Measurements from ENCODE around the gene RHO. TPM values are rescaled to one million over a fixed set of nuclear protein-coding genes. Genes with fewer than 3 reads are reported as not detected.

The RHO gene
- total RNA-seq, 1 donor, result not detected

- no peak for DNase-seq (ENCODE audit: low read depth)
- H3K4me3 ChIP-seq (ENCODE audit: low read depth, low read length), result no peak overlapping the region
- no peak for TF ChIP-seq CTCF (IDR thresholded peaks at IDR 0.05; ENCODE audit: insufficient read depth, low read depth, low read length)
These were observed 9.0 kb upstream of the RHO start for GRCh38 chr3:129519449-129519848.

- DNase-seq (ENCODE audit: low read depth), result no peak
- TF ChIP-seq CTCF (IDR thresholded peaks at IDR 0.05; ENCODE audit: insufficient read depth, low read depth, low read length), result no peak
- no peak overlapping the region for H3K4me3 ChIP-seq (ENCODE audit: low read depth, low read length)
These were observed 8.3 kb upstream of the RHO start for GRCh38 chr3:129519896-129520715.

- no peak for DNase-seq (ENCODE audit: low read depth)
- TF ChIP-seq CTCF (IDR thresholded peaks at IDR 0.05; ENCODE audit: insufficient read depth, low read depth, low read length), result no peak
These were observed 7.5 kb upstream of the RHO start for GRCh38 chr3:129520960-129521359.

GRCh38 chr3:129521611-129522010 is 6.8 kb upstream of the RHO start:
- no peak for DNase-seq (ENCODE audit: low read depth)
- H3K4me3 ChIP-seq (ENCODE audit: low read depth, low read length), result no peak overlapping the region
- TF ChIP-seq CTCF (IDR thresholded peaks at IDR 0.05; ENCODE audit: insufficient read depth, low read depth, low read length), result no peak

More at GRCh38 chr3:129520960-129521359, 7.5 kb upstream of the RHO start:
- no peak overlapping the region for H3K4me3 ChIP-seq (ENCODE audit: low read depth, low read length)

GRCh38 chr3:129522953-129523352 is 5.5 kb upstream of the RHO start:
- no peak for DNase-seq (ENCODE audit: low read depth)
- H3K4me3 ChIP-seq (ENCODE audit: low read depth, low read length), result no peak overlapping the region
- no peak for TF ChIP-seq CTCF (IDR thresholded peaks at IDR 0.05; ENCODE audit: insufficient read depth, low read depth, low read length)

GRCh38 chr3:129524081-129524480 is 4.4 kb upstream of the RHO start:
- H3K4me3 ChIP-seq (ENCODE audit: low read depth, low read length), result no peak overlapping the region
- no peak for DNase-seq (ENCODE audit: low read depth)
- no peak for TF ChIP-seq CTCF (IDR thresholded peaks at IDR 0.05; ENCODE audit: insufficient read depth, low read depth, low read length)

All from fibroblast of villous mesenchyme (primary cell).